Memory B cell (primary cell): ENCODE data around the gene SHANK1.
"Not testable (repeated sequence)": the region's sequence is repeated elsewhere in the genome, so short reads cannot be mapped to it uniquely, and the experiment has no call there.

Experiments
- ATAC-seq: fragments of 150-1000 bp; cut with Tn5 transposase; 2 replicates; pipeline ENCODE4 v1.10.0; 2021; ENCODE audit warnings: low read depth, mild to moderate bottlenecking, moderate library complexity
- DNase-seq, 2 donors: peaks; one replicate each; pipeline ENCODE4 v3.0.0; 2022; ENCODE audit warnings: low spot score in 2 of 2
- H3K27ac Mint-ChIP-seq: one replicate; pipeline ENCODE4 v1.8.0; 2022; ENCODE audit warnings: mild to moderate bottlenecking, moderate library complexity, mixed read lengths
- H3K27me3 Mint-ChIP-seq: one replicate; pipeline ENCODE4 v1.8.0; 2022; ENCODE audit warnings: mixed read lengths
- H3K36me3 Mint-ChIP-seq: one replicate; pipeline ENCODE4 v1.8.0; 2022; ENCODE audit warnings: mild to moderate bottlenecking, mixed read lengths
- H3K4me1 Mint-ChIP-seq: one replicate; pipeline ENCODE4 v1.8.0; 2022; ENCODE audit warnings: mixed read lengths
- H3K4me3 Mint-ChIP-seq: one replicate; pipeline ENCODE4 v1.8.0; 2022; ENCODE audit warnings: mild to moderate bottlenecking, moderate library complexity, mixed read lengths
- H3K9me3 Mint-ChIP-seq: one replicate; pipeline ENCODE4 v1.8.0; 2022; ENCODE audit warnings: mixed read lengths

The SHANK1 gene

GRCh38 chr19:50719566-50719965, at the start of gene SHANK1:
Gene SHANK1, minus strand, starts transcription at chr19:50719802. Its CDS starts 2,883 bp downstream, at chr19:50716919.
- Mint-ChIP-seq H3K4me1 (peaks cover 17% of the 10 kb centered on the region), H3K9me3 (peaks cover 6% of the 10 kb centered on the region), H3K4me3 (peak within 1 kb of the TSS; percentile 43), H3K27me3 (peaks cover 60% of the 10 kb centered on the region), H3K27ac (peak within 1 kb of the TSS; percentile 21), H3K36me3 (peaks cover 7% of the 10 kb centered on the region)
- DNase-seq (no peak), ATAC-seq (no peak)

GRCh38 chr19:50768277-50768676, 48.7 kb upstream of the SHANK1 start:
- DNase-seq (no peak), ATAC-seq (no peak)
- no peaks in the 10 kb centered on the region for H3K9me3 Mint-ChIP-seq
- no peaks in the 10 kb centered on the region for H3K4me1 Mint-ChIP-seq
- H3K36me3 Mint-ChIP-seq, result no peaks in the 10 kb centered on the region
- H3K4me3 Mint-ChIP-seq, result no peak overlapping the region
- H3K27ac Mint-ChIP-seq, result no peak overlapping the region
- peaks cover 11% of the 10 kb centered on the region for H3K27me3 Mint-ChIP-seq

DNA sequence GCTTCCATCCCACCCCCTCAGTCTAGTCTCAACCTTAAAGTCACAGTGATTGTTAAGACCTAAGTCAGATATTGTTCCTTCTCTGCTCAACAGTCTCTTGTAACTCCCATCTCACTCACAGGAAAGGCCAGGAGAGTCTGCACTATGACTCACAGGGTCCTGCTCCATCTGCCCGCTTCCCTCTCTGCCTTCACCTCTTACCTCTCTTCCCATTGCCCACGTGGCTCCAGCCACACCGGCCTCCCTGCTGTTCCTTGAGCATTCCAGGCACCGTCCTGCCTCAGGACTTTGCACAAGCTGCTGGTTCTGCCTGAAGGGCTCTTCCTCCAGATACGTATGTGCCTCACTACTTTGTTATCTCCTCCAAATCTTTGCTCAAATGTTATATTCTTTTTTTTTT, 47.7 kb upstream of the SHANK1 start:
- not testable (repeated sequence) for H3K27ac Mint-ChIP-seq, H3K9me3 Mint-ChIP-seq, H3K4me3 Mint-ChIP-seq, DNase-seq, H3K36me3 Mint-ChIP-seq, H3K4me1 Mint-ChIP-seq, ATAC-seq
- H3K27me3 Mint-ChIP-seq, result peaks cover 11% of the 10 kb centered on the region

DNA sequence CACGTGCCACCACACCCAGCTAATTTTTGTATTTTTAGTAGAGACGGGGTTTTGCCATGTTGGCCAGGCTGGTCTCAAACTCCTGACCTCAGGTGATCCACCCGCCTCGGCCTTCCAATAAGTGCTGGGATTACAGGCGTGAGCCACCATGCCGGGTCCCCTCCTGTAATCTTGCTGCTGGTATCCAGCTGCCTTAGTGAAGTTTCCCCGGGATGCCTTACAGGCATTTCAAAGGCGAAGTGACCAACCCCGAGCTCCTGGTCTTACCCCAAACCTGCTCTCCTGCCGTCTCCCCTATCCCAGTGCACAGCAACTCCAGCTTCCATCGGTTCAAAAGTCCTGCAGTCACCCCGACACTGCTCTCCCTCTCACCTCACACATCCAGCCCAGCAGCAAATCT, 47.1 kb upstream of the SHANK1 start:
- not testable (repeated sequence) for H3K27ac Mint-ChIP-seq, DNase-seq, ATAC-seq, H3K4me1 Mint-ChIP-seq, H3K9me3 Mint-ChIP-seq, H3K4me3 Mint-ChIP-seq, H3K36me3 Mint-ChIP-seq
- peaks cover 11% of the 10 kb centered on the region for H3K27me3 Mint-ChIP-seq

DNA sequence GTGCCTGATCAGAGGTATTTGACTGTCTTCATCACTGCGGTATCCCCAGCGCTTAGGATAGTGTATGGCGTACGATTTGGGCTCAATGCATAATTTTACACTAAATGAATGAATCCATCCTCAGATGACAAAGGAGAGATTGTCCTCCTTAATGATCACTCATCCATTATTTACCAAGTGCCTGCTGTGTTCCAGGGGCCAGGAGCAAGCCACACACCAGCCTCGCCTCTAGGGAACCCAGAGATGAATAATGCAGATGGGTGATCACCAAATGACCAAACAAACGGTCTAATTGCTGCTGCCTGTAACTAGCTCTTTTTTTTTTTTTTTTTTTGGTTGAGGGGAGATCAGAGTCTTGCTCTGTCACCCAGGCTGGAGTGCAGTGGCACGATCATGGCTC, 44.8 kb upstream of the SHANK1 start:
- Mint-ChIP-seq H3K4me1 (no peaks in the 10 kb centered on the region), H3K9me3 (no peaks in the 10 kb centered on the region), H3K4me3 (no peak overlapping the region), H3K27me3 (peaks cover 6% of the 10 kb centered on the region), H3K36me3 (peaks cover 2% of the 10 kb centered on the region), H3K27ac (no peak overlapping the region)
- ATAC-seq, result no peak
- no peak for DNase-seq

DNA sequence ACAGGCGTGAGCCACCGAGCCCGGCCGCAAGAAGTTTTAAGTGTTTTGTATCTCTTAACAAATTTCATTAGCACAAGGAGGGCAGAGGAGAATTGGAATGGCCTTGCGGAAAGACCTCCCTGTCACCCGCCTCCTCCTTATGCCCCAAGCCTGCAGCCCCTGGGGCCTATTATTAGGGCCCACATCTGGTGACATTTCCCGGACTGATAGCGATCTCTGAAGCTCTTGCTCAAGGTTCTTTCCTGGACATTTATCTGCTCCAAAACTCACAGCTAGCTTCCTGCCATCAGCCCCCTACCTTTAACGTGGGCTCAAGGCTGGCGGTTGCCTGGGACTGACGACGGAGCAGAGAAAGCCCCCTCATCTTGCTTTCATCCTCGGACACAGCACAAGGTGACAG, 43.9 kb upstream of the SHANK1 start:
- not testable (repeated sequence) for H3K27me3 Mint-ChIP-seq, H3K4me1 Mint-ChIP-seq, H3K9me3 Mint-ChIP-seq, H3K4me3 Mint-ChIP-seq, H3K36me3 Mint-ChIP-seq, H3K27ac Mint-ChIP-seq, ATAC-seq, DNase-seq

- H3K36me3 Mint-ChIP-seq, H3K4me1 Mint-ChIP-seq, H3K9me3 Mint-ChIP-seq, H3K27ac Mint-ChIP-seq, ATAC-seq, H3K27me3 Mint-ChIP-seq, DNase-seq, H3K4me3 Mint-ChIP-seq: not testable (repeated sequence)
Measured at GRCh38 chr19:50761501-50761900, 41.9 kb upstream of the SHANK1 start.

- Mint-ChIP-seq H3K4me3 (no peak overlapping the region), H3K4me1 (no peaks in the 10 kb centered on the region), H3K27me3 (peaks cover 3% of the 10 kb centered on the region), H3K9me3 (peaks cover 2% of the 10 kb centered on the region), H3K36me3 (peaks cover 2% of the 10 kb centered on the region), H3K27ac (no peak overlapping the region)
- ATAC-seq (no peak), DNase-seq (no peak)
Measured at GRCh38 chr19:50759886-50760285, 40.3 kb upstream of the SHANK1 start.

GRCh38 chr19:50759076-50759475, 39.5 kb upstream of the SHANK1 start:
- H3K4me3 Mint-ChIP-seq, ATAC-seq, H3K27me3 Mint-ChIP-seq, DNase-seq, H3K27ac Mint-ChIP-seq, H3K9me3 Mint-ChIP-seq, H3K4me1 Mint-ChIP-seq, H3K36me3 Mint-ChIP-seq: not testable (repeated sequence)

DNA sequence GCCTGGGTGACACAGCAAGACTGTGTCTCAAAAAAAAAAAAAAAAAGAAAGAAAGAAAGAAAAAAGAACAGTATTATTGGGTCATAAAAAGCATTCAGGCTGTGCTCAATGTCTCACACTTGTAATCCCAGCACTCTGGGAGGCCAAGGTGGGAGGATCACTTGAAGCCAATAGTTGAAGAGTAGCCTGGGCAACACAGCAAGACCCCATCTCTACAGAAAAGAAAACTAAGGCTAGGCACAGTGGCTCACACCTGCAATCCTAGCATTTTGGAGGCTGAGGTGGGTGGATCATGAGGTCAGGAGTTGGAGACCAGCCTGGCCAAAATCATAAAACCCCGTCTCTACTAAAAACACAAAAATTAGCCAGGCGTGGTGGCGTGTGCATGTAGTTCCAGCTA, 38.0 kb upstream of the SHANK1 start:
- ATAC-seq, H3K27ac Mint-ChIP-seq, H3K4me3 Mint-ChIP-seq, H3K36me3 Mint-ChIP-seq, H3K27me3 Mint-ChIP-seq, DNase-seq, H3K4me1 Mint-ChIP-seq, H3K9me3 Mint-ChIP-seq: not testable (repeated sequence)

DNA sequence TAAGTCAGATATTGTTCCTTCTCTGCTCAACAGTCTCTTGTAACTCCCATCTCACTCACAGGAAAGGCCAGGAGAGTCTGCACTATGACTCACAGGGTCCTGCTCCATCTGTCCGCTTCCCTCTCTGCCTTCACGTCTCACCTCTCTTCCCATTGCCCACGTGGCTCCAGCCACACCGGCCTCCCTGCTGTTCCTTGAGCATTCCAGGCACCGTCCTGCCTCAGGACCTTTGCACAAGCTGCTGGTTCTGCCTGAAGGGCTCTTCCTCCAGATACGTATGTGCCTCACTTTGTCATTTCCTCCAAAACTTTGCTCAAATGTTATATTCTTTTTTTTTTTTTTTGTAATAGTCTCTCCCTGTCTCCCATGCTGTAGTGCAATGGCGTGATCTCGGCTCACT, 36.6 kb upstream of the SHANK1 start:
- not testable (repeated sequence) for DNase-seq, H3K9me3 Mint-ChIP-seq, H3K27ac Mint-ChIP-seq, H3K4me3 Mint-ChIP-seq, ATAC-seq, H3K27me3 Mint-ChIP-seq, H3K4me1 Mint-ChIP-seq, H3K36me3 Mint-ChIP-seq

DNA sequence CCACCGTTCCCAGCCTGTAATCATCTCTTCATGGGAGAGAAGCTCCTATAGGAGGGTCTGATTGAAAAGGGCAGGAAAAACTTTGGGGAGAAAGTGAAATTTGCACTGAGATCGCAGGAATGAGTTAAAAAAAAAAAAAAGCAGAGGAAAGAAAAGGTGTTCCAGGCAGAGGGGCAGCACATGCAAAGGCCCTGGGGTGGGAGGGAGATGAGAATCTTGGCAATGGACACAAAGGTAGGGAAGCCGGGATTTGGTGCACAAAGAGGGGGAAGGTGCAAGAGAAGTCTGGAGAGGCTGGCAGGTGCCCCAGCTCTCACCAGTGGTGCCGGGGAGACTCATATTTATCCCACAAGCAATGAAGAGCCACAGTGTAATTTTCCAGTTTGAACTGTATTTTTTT, 34.3 kb upstream of the SHANK1 start:
- DNase-seq (no peak), ATAC-seq (no peak)

GRCh38 chr19:50750010-50750409, 30.4 kb upstream of the SHANK1 start:
- DNase-seq, result no peak
- no peaks in the 10 kb centered on the region for H3K36me3 Mint-ChIP-seq
- no peak overlapping the region for H3K27ac Mint-ChIP-seq
- no peaks in the 10 kb centered on the region for H3K4me1 Mint-ChIP-seq
- no peak for ATAC-seq
- peaks cover 7% of the 10 kb centered on the region for H3K27me3 Mint-ChIP-seq
- H3K4me3 Mint-ChIP-seq, result no peak overlapping the region
- H3K9me3 Mint-ChIP-seq, result no peaks in the 10 kb centered on the region

More for the DNA sequence above, 34.3 kb upstream of the SHANK1 start:
- Mint-ChIP-seq H3K4me1 (no peaks in the 10 kb centered on the region), H3K9me3 (peaks cover 2% of the 10 kb centered on the region), H3K4me3 (no peak overlapping the region), H3K27me3 (peaks cover 8% of the 10 kb centered on the region), H3K27ac (no peak overlapping the region), H3K36me3 (no peaks in the 10 kb centered on the region)

GRCh38 chr19:50749490-50749889, 29.9 kb upstream of the SHANK1 start:
- no peak for ATAC-seq

GRCh38 chr19:50747141-50747540, 27.5 kb upstream of the SHANK1 start:
- ATAC-seq, H3K27me3 Mint-ChIP-seq, H3K4me3 Mint-ChIP-seq, H3K36me3 Mint-ChIP-seq, H3K9me3 Mint-ChIP-seq, H3K27ac Mint-ChIP-seq, H3K4me1 Mint-ChIP-seq, DNase-seq: not testable (repeated sequence)

More at GRCh38 chr19:50749490-50749889, 29.9 kb upstream of the SHANK1 start:
- no peaks in the 10 kb centered on the region for H3K4me1 Mint-ChIP-seq
- no peaks in the 10 kb centered on the region for H3K9me3 Mint-ChIP-seq
- no peak overlapping the region for H3K27ac Mint-ChIP-seq
- no peaks in the 10 kb centered on the region for H3K36me3 Mint-ChIP-seq
- DNase-seq, result no peak
- no peak overlapping the region for H3K4me3 Mint-ChIP-seq
- peaks cover 5% of the 10 kb centered on the region for H3K27me3 Mint-ChIP-seq
